ENCODE data around the gene LONP1. TPM values are rescaled to one million over a fixed set of nuclear protein-coding genes. Genes with fewer than 3 reads are reported as not detected.

Gene LONP1
- total RNA-seq, 1 experiment from 2014 or later: 180 TPM

DNA sequence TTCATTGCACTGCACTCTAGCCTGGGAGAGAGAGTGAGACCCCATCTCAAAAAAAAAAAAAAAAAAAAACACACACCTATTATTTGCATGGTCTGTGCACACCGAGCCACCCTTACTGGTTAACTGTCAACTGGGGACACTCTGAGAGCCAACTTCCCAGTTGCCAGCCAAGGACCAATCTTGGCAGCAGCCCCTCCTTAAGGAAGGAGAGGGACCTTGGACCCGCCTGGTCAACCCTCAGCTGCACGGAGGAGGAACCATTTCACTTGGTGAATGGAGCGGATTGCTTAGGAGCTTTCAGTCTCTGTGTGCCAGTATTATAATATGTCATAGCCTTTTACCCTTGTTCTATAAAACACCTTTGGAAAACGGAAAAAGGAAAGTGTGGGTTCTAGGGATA, 64.5 kb downstream of the LONP1 start:
- no peak overlapping the region for H3K4me2 ChIP-seq (ENCODE audit: low read length)
- no peaks in the 10 kb centered on the region for H3K27me3 ChIP-seq (ENCODE audit: insufficient read depth, low read length)
- 0 out of 2 replicates have a peak, but pooled peaks cover 3% of the 10 kb centered on the region for H4K20me1 ChIP-seq (ENCODE audit: insufficient read depth)
- intact Hi-C loops (cut with micrococcal nuclease): no loop called here
- H3K9ac ChIP-seq (ENCODE audit: low read length): no peak overlapping the region
- no TSS peak for BruUV-seq (replicated peaks)
- H3K4me3 ChIP-seq (replicated peaks in 1 of 2; ENCODE audit: low read depth in 1 of 2, low read length in 2 of 2): no peak overlapping the region
- POLR2A ChIA-PET: interaction anchor here (1.0 to 1.2 kb wide), 2 partner anchors 32 to 34 kb away, joined by 3 read pairs; partner anchors contain the start of genes RPL36 and SAFB
- RAD21 ChIA-PET (ENCODE audit: low non-redundant PET in 1 of 2, low total read pairs in 2 of 2, uncharacterized antibody in 2 of 2, unreplicated experiment in 2 of 2): no interaction called here
- peaks cover 60 to 76% of the 10 kb centered on the region in 2 experiments for H3K36me3 ChIP-seq (ENCODE audit: control insufficient read depth in 1 of 2, insufficient read depth in 2 of 2, low read length in 2 of 2)
- no peaks in the 10 kb centered on the region for H3K4me1 ChIP-seq (ENCODE audit: control insufficient read depth in 1 of 2, insufficient read depth in 2 of 2, low read length in 2 of 2)
- no peaks in the 10 kb centered on the region for H3K9me3 ChIP-seq (ENCODE audit: control insufficient read depth in 1 of 2, insufficient read depth in 1 of 2, low read depth in 1 of 2, low read length in 2 of 2)
- ATAC-seq: no peak
- H3K27ac ChIP-seq (ENCODE audit: low read depth, low read length): no peak overlapping the region
- no peaks in the 10 kb centered on the region for H3K9me2 ChIP-seq (ENCODE audit: insufficient read depth)
- TF ChIP-seq ZFX (IDR thresholded peaks at IDR 0.05) (no peak), CBX3 (IDR thresholded peaks at IDR 0.05; ENCODE audit: low read depth) (no peak), RAD21 (IDR thresholded peaks at IDR 0.05; ENCODE audit: low read depth) (no peak), POLR2A (IDR thresholded peaks at IDR 0.05; ENCODE audit: borderline replicate concordance, extremely low read depth, insufficient read depth, insufficient read length) (no peak), SRF (IDR thresholded peaks at IDR 0.05; ENCODE audit: low read depth) (no peak), SP1 (IDR thresholded peaks at IDR 0.05; ENCODE audit: low read depth) (no peak), SIN3A (IDR thresholded peaks at IDR 0.05; ENCODE audit: low read depth) (no peak), TCF7L2 (IDR thresholded peaks at IDR 0.05; ENCODE audit: borderline replicate concordance, extremely low read depth, insufficient read depth, insufficient read length) (no peak), EZH2phosphoT487 (IDR thresholded peaks at IDR 0.05; ENCODE audit: borderline replicate concordance) (no peak), CEBPB (IDR thresholded peaks at IDR 0.05; ENCODE audit: low read depth) (no peak), FOSL1 (IDR thresholded peaks at IDR 0.05; ENCODE audit: low read depth) (no peak), ELF1 (IDR thresholded peaks at IDR 0.05; ENCODE audit: borderline replicate concordance, low read depth) (no peak)
- TF ChIP-seq, protein P1, sequence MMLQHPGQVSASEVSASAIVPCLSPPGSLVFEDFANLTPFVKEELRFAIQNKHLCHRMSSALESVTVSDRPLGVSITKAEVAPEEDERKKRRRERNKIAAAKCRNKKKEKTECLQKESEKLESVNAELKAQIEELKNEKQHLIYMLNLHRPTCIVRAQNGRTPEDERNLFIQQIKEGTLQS (IDR thresholded peaks at IDR 0.05): no peak
- TF ChIP-seq, protein P2, sequence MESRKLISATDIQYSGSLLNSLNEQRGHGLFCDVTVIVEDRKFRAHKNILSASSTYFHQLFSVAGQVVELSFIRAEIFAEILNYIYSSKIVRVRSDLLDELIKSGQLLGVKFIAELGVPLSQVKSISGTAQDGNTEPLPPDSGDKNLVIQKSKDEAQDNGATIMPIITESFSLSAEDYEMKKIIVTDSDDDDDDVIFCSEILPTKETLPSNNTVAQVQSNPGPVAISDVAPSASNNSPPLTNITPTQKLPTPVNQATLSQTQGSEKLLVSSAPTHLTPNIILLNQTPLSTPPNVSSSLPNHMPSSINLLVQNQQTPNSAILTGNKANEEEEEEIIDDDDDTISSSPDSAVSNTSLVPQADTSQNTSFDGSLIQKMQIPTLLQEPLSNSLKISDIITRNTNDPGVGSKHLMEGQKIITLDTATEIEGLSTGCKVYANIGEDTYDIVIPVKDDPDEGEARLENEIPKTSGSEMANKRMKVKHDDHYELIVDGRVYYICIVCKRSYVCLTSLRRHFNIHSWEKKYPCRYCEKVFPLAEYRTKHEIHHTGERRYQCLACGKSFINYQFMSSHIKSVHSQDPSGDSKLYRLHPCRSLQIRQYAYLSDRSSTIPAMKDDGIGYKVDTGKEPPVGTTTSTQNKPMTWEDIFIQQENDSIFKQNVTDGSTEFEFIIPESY (IDR thresholded peaks at IDR 0.05; ENCODE audit: extremely low read depth, insufficient replicate concordance, low read length): no peak
- TF ChIP-seq, protein P3, sequence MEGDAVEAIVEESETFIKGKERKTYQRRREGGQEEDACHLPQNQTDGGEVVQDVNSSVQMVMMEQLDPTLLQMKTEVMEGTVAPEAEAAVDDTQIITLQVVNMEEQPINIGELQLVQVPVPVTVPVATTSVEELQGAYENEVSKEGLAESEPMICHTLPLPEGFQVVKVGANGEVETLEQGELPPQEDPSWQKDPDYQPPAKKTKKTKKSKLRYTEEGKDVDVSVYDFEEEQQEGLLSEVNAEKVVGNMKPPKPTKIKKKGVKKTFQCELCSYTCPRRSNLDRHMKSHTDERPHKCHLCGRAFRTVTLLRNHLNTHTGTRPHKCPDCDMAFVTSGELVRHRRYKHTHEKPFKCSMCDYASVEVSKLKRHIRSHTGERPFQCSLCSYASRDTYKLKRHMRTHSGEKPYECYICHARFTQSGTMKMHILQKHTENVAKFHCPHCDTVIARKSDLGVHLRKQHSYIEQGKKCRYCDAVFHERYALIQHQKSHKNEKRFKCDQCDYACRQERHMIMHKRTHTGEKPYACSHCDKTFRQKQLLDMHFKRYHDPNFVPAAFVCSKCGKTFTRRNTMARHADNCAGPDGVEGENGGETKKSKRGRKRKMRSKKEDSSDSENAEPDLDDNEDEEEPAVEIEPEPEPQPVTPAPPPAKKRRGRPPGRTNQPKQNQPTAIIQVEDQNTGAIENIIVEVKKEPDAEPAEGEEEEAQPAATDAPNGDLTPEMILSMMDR (IDR thresholded peaks at IDR 0.05 in 2 of 3, conservative IDR thresholded peaks at IDR 0.05 in 1 of 3; ENCODE audit: borderline replicate concordance in 1 of 3, insufficient read depth in 1 of 3, low read depth in 2 of 3, low read length in 2 of 3): no peak
- no peak for DNase-seq (ENCODE audit: low read depth, low spot score)
- peaks cover 56% of the 10 kb centered on the region for H3K79me2 ChIP-seq (ENCODE audit: insufficient read depth, low read length)
- H2AFZ ChIP-seq (ENCODE audit: low read depth, low read length, poor library complexity, severe bottlenecking): no peak overlapping the region
- CTCF ChIA-PET: no interaction called here
